ENCODE data around the gene C2CD3. TPM values are rescaled to one million over a fixed set of nuclear protein-coding genes. Genes with fewer than 3 reads are reported as not detected.

The C2CD3 gene
- total RNA-seq, 4 donors from 2014 or later: 5.9 to 19.1 (median 14.2) TPM

GRCh38 chr11:74020539-74020938 lies 150.3 kb downstream of the C2CD3 start:
- DNase-seq: no peak
- 64 to 82% methylated on average over 2 to 3 of the region's 4 CpGs for WGBS, 2 donors
- peaks cover 12 to 32% (median 24%) of the 10 kb centered on the region in 3 donors for H3K4me1 ChIP-seq
- intact Hi-C loops (cut with DNase I): no loop called here
- peak overlapping the region in 1 of 4 donors; percentile 76 for H3K27ac ChIP-seq
- H3K4me3 ChIP-seq: no peak overlapping the region
- TF ChIP-seq CTCF (IDR thresholded peaks at IDR 0.05) (no peak), POLR2A (IDR thresholded peaks at IDR 0.05) (no peak)
- H3K9me3 ChIP-seq: no peaks in the 10 kb centered on the region
- no peaks in the 10 kb centered on the region for H3K27me3 ChIP-seq
- peaks cover 0 to 26% (median 0%) of the 10 kb centered on the region in 3 donors for H3K36me3 ChIP-seq

GRCh38 chr11:74019860-74020259 lies 150.9 kb downstream of the C2CD3 start:
- peaks cover 12 to 32% (median 24%) of the 10 kb centered on the region in 3 donors for H3K4me1 ChIP-seq
- DNase-seq: no peak
- no peaks in the 10 kb centered on the region for H3K27me3 ChIP-seq
- TF ChIP-seq CTCF (IDR thresholded peaks at IDR 0.05) (no peak), POLR2A (IDR thresholded peaks at IDR 0.05) (no peak)
- H3K27ac ChIP-seq: peak overlapping the region in 2 of 4 donors; percentile 76 to 86
- H3K36me3 ChIP-seq: peaks cover 0 to 26% (median 0%) of the 10 kb centered on the region in 3 donors
- intact Hi-C loops (cut with DNase I): no loop called here
- 32 to 60% methylated on average over 4 of the region's 4 CpGs for WGBS, 2 donors
- H3K9me3 ChIP-seq: no peaks in the 10 kb centered on the region
- H3K4me3 ChIP-seq: no peak overlapping the region

DNA sequence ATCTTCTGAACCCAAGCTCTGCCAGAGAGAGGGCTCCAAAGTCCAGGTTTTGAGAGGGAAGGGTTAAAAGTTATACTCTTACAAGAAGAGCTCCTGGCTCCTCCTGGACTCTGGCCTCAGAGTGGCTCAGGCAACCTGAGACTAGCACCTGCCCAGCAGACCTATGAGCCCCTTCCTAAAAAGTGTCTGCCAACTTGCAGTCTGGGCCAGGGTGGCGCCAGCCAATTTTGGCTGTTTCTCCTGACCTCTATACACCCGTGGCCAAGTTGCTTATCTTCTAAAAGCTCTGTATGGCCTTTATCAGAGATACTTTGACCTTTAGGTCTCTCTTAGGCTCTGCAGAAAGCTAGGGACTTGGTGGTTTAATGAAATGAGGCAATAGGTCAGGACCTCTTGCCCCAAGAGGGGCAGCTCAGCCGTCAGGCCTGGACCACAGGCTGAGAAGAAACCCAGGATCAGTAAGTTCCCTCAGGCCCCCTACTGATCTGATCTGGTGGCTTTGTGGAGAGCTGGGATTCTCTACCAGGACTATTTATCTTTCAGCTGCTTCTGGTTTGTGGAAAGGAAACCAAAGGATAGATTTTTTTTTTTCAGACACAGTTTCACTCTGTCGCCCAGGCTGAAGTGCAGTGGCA lies 151.6 kb downstream of the C2CD3 start:
- TF ChIP-seq CTCF (IDR thresholded peaks at IDR 0.05) (no peak), POLR2A (IDR thresholded peaks at IDR 0.05) (no peak)
- Histone ChIP-seq H3K4me3 (no peak overlapping the region), H3K27ac (peak overlapping the region; percentile 47 to 86 (median 72)), H3K9me3 (no peaks in the 10 kb centered on the region), H3K4me1 (peaks cover 12 to 32% (median 24%) of the 10 kb centered on the region in 3 donors), H3K27me3 (no peaks in the 10 kb centered on the region), H3K36me3 (peaks cover 0 to 26% (median 0%) of the 10 kb centered on the region in 3 donors)
- no peak for DNase-seq
- WGBS, 2 donors: 60 to 67% methylated on average over 2 to 4 of the region's 4 CpGs
- intact Hi-C loops (cut with DNase I): no loop called here

DNA sequence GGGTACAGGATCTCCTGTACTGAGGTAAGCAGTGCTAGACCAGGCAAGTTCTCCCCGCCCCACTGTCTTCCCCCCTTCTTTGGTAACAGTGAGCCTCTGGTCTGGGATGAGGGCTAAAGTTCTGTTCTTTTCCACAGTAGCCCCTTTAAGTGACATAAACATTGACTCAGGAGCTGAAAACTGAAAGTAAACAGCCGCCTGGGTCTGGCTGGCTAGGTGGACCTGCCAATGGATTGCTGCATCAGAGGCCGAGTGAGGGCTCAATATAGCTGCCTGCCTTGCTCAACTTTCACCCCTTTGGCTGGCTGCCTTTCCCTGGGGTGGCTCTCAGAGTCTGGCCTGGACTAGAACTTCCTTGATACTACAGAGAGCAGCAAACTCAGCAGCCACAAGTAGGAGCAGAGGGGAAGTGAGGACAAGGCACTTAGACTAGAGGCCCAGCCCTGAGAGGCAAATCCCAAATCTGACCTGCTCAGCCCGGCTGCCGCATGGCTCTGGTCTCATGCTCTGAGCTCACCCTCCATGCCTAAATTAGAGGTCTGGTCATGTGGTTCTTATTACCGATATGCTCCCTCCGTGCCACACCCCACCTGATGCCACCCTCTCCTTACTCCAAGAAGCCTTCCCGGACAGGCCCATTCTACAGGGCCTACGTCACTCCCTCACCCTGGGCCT lies 152.3 kb downstream of the C2CD3 start:
- WGBS, 2 donors: 51 to 55% methylated on average over 7 to 9 of the region's 9 CpGs
- intact Hi-C loops (cut with DNase I): no loop called here
- H3K9me3 ChIP-seq: no peaks in the 10 kb centered on the region
- peak overlapping the region; percentile 47 to 86 (median 72) for H3K27ac ChIP-seq
- H3K4me3 ChIP-seq: no peak overlapping the region
- H3K27me3 ChIP-seq: no peaks in the 10 kb centered on the region
- DNase-seq: no peak
- TF ChIP-seq POLR2A (IDR thresholded peaks at IDR 0.05): no peak
- TF ChIP-seq CTCF (IDR thresholded peaks at IDR 0.05): no peak
- peaks cover 0 to 31% (median 0%) of the 10 kb centered on the region in 3 donors for H3K36me3 ChIP-seq
- peaks cover 12 to 32% (median 24%) of the 10 kb centered on the region in 3 donors for H3K4me1 ChIP-seq

GRCh38 chr11:74017631-74018030 lies 153.2 kb downstream of the C2CD3 start:
- Histone ChIP-seq H3K36me3 (peaks cover 0 to 36% (median 0%) of the 10 kb centered on the region in 3 donors), H3K27ac (peak overlapping the region in 3 of 4 donors; percentile 69 to 86 (median 76)), H3K4me1 (peaks cover 12 to 32% (median 24%) of the 10 kb centered on the region in 3 donors), H3K9me3 (no peaks in the 10 kb centered on the region), H3K27me3 (no peaks in the 10 kb centered on the region), H3K4me3 (no peak overlapping the region)
- TF ChIP-seq CTCF (IDR thresholded peaks at IDR 0.05): no peak
- no peak for TF ChIP-seq POLR2A (IDR thresholded peaks at IDR 0.05)
- WGBS, 2 donors: 93 to 100% methylated on average over 1 to 2 of the region's 3 CpGs
- intact Hi-C loops (cut with DNase I): no loop called here
- no peak for DNase-seq

Data from esophagus squamous epithelium (tissue), 5 donors.